Endothelial cell of umbilical vein (primary cell): ENCODE measurements around the gene CLCNKA.

Experiments used
- CTCF ChIP-seq, 2 donors: IDR thresholded peaks; 1 replicate in 1 of 2; 2 replicates in 1 of 2; pipeline ENCODE4 v1.5.1; 2011; ENCODE audit warnings: low read length in 2 of 2, mild to moderate bottlenecking in 2 of 2, moderate library complexity in 2 of 2, control low read depth in 1 of 2, inconsistent platforms in 1 of 2, low read depth in 1 of 2; ENCODE audit not compliant: insufficient read depth in 1 of 2; ENCODE audit errors: extremely low read depth in 1 of 2
- POLR2A ChIP-seq: IDR thresholded peaks from 2 replicates; pipeline ENCODE4 v1.6.1; 2012; ENCODE audit warnings: low read depth, mild to moderate bottlenecking, control low read depth, low read length

GRCh38 chr1:15992187-15992553, 29.7 kb upstream of the CLCNKA start:
- TF ChIP-seq POLR2A: no peak
- no peak for TF ChIP-seq CTCF (IDR thresholded peaks at IDR 0.05; ENCODE audit: extremely low read depth in 1 of 2, insufficient read depth in 1 of 2, low read depth in 1 of 2, low read length in 2 of 2)
